Activated naive CD8-positive, alpha-beta T cell treated with anti-CD3 and anti-CD28 coated beads, Interleukin-2, amount 10 ng/mL, durations not matched to agents 7 days and 5 days (primary cell): Measurements from ENCODE around the gene ASPHD2. TPM values are rescaled to one million over a fixed set of nuclear protein-coding genes. Genes with fewer than 3 reads are reported as not detected.
A peak's percentile ranks its signal among the peaks of the same experiment; 100 is the strongest.

Experiments used
- ATAC-seq: fragments of 150-1000 bp; cut with Tn5 transposase; one replicate; pipeline ENCODE4 v1.10.0; 2021; ENCODE audit warnings: low read depth, moderate library complexity
- POLR2A ChIA-PET: fragments of 350-600 bp; sonication (Branson Sonifier 250); formaldehyde crosslinking; loops from one replicate; lab custom pipeline; 2021; ENCODE audit warnings: antibody characterized with exemption; lab: Charles Lee
- DNase-seq: peaks from one replicate; pipeline ENCODE4 v3.0.0; 2021
- H3K27ac Mint-ChIP-seq: one replicate; pipeline ENCODE4 v1.8.0; 2022; ENCODE audit warnings: mild to moderate bottlenecking, mixed read lengths
- H3K27me3 Mint-ChIP-seq: one replicate; pipeline ENCODE4 v1.8.0; 2022; ENCODE audit warnings: mild to moderate bottlenecking, moderate library complexity, mixed read lengths
- H3K36me3 Mint-ChIP-seq: one replicate; pipeline ENCODE4 v1.8.0; 2021; ENCODE audit warnings: mild to moderate bottlenecking, mixed read lengths
- H3K4me1 Mint-ChIP-seq: one replicate; pipeline ENCODE4 v1.8.0; 2021; ENCODE audit warnings: mixed read lengths
- H3K4me3 Mint-ChIP-seq: one replicate; pipeline ENCODE4 v1.8.0; 2022; ENCODE audit warnings: mild to moderate bottlenecking, moderate library complexity, mixed read lengths
- H3K9me3 Mint-ChIP-seq: one replicate; pipeline ENCODE4 v1.8.0; 2021; ENCODE audit warnings: mixed read lengths
- total RNA-seq, 2 experiments: library from RNA; stranded (reverse); gene quantifications; one replicate each; pipeline ENCODE4 v1.2.3, GENCODE V29; 2021

The ASPHD2 gene, protein sequence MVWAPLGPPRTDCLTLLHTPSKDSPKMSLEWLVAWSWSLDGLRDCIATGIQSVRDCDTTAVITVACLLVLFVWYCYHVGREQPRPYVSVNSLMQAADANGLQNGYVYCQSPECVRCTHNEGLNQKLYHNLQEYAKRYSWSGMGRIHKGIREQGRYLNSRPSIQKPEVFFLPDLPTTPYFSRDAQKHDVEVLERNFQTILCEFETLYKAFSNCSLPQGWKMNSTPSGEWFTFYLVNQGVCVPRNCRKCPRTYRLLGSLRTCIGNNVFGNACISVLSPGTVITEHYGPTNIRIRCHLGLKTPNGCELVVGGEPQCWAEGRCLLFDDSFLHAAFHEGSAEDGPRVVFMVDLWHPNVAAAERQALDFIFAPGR
- total RNA-seq: 1 to 10 TPM; 9.0 to 9.3 TPM

DNA sequence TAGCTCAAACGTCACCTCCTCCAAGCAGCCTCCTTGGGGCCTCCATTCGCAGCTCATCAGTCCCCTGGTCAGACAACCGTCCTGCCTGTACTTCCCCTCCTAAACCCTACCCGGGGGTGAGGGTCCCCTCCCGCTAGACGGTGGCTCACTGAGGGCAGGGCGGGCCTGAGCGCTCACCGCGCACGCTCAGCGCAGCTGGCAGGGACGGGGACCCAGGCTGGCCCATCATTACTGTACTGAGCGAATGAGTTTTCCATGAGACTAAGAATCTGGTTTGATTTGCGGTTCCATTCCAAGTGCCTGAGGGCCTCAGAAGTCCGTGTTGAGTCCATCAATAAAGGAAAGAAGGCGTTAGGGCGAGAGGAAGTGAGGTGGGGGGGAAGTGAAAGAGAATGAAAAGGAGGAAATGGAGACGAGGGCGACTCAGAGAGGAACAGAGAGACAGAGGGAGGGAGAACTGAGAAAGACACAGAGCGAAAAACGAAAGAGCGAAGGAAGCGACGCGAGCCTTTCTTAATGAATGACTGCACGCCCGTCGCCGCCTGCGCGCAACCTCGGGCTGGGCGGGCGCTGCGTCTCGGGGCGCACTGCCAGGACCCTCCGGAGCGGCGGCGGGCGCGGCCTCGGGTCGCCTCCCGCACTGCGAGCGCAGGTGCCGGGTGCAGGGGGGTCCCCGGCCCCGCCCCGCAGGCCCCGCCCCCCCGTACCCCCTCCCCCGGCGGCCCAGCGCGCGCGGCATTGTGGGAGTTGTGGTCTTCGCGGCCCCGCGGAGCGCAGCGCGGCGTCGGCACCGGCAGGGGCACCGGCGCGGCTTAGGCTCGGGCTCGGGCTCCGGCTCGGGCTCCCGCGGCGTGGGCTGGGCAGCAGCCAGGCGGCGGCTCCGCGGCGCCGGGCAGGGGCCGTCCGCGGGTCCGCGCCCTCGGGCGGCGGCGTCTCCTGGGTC lies at the start of gene ASPHD2:
TSS of gene ASPHD2 (plus strand) at position 746 of the 943 bp plus-strand sequence. CDS start 4,356 bp downstream, outside the sequence.
- DNase-seq (peak; percentile 87), ATAC-seq (peak; percentile 86)
- POLR2A ChIA-PET: interaction anchor here (0.7 to 2.8 kb wide), 6 partner anchors 20 to 245 kb away, joined by 3 to 22 read pairs (median 3); partner anchors contain the start of genes HPS4 and SRRD
- Mint-ChIP-seq H3K9me3 (peaks cover under 1% of the 10 kb centered on the region), H3K27me3 (peaks cover 8% of the 10 kb centered on the region), H3K27ac (peak within 1 kb of the TSS; percentile 100), H3K4me3 (peak within 1 kb of the TSS; percentile 99), H3K4me1 (peaks cover 44% of the 10 kb centered on the region), H3K36me3 (peaks cover 5% of the 10 kb centered on the region)

DNA sequence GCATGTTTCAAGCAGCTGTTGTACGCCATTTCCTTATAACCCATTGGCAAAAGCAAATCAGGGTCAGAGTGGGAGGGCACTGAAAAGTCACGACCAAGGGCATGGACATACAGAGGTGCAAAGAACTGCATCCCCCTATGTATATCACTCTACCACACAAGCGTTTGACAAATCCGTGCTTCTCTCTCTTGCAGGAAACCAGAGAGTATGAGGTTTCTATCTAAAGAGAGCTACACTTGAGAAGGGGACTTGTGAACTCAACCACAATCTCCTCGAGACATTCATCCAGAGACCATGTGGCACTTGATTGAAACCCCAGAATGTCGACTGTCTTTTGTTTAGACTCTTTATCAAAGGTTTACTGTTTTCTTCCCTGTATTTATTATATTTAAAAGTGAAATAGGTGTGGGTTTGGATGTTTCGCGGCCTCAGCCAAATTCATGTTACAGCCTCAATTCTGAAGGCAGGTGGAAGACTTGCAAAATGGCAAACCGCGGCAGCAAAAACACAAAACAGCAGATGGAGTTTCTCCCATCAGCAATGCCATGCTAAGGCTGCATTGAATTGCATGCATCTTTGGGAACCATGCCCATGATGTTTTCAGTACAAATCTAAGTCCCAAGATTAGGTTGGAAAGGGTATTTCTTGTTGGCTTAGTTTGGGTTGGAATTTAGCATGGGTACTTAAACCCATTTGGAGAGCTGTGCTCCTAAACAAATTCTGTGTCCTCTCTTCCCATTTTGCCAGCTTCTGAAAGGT lies 48.8 kb upstream of the ASPHD2 start:
- no peak overlapping the region for H3K4me3 Mint-ChIP-seq
- POLR2A ChIA-PET: no interaction called here
- no peak for DNase-seq
- H3K4me1 Mint-ChIP-seq: peaks cover 4% of the 10 kb centered on the region
- H3K9me3 Mint-ChIP-seq: peaks cover 4% of the 10 kb centered on the region
- H3K27ac Mint-ChIP-seq: no peak overlapping the region
- ATAC-seq: no peak
- no peaks in the 10 kb centered on the region for H3K36me3 Mint-ChIP-seq
- H3K27me3 Mint-ChIP-seq: peaks cover 53% of the 10 kb centered on the region

DNA sequence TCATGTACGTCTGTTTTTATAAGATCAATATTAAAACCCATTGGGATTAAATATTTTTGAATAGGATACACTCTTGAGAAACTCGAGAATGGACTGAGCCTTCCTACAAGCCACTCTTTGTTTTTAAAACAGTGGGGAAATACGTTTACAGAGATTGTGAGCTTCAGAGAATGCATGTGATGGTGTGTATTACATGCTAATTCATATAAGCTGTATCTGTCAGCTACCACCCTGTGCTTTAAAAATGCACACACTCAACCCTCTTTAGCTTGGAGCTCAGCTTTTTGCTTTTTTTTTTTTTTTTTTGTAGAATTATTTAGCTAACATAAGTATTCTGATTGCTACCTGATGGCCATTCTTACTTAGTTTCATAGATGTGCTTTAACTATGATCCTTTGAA lies 46.3 kb upstream of the ASPHD2 start:
- H3K9me3 Mint-ChIP-seq: peaks cover 4% of the 10 kb centered on the region
- no peak for DNase-seq
- no peak overlapping the region for H3K27ac Mint-ChIP-seq
- POLR2A ChIA-PET: no interaction called here
- H3K27me3 Mint-ChIP-seq: peaks cover 52% of the 10 kb centered on the region
- no peak for ATAC-seq
- H3K36me3 Mint-ChIP-seq: no peaks in the 10 kb centered on the region
- H3K4me1 Mint-ChIP-seq: no peaks in the 10 kb centered on the region
- H3K4me3 Mint-ChIP-seq: no peak overlapping the region

DNA sequence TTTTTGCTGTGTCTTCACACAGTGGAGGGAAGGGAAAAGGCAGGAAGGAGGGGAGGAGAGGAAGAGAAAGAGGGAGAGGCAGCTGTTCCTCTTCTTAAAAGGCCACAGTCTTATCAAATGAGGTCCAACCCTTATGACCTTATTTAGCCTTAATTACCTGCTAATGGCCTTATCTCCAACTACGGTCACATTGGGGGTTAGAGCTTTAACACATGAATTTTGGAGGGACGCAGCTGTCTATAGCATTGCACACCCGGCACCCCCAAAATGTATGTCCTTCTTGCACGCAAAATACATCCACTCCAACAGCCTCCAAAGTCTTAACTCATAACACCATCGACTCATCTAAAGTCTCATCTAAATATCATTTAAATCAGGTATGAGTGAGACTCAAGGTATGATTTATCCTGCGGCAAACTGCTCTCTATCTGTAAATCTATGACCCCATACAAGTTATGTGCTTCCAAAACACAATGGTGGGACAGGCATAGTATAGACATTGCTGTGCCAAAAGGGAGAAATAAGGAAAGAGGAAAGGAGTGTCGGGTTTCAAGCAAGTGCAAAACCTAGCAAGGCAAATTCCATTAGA lies 45.0 kb upstream of the ASPHD2 start:
- Mint-ChIP-seq H3K9me3 (peaks cover 2% of the 10 kb centered on the region), H3K4me3 (no peak overlapping the region), H3K4me1 (no peaks in the 10 kb centered on the region), H3K36me3 (no peaks in the 10 kb centered on the region), H3K27ac (no peak overlapping the region), H3K27me3 (peaks cover 48% of the 10 kb centered on the region)
- no peak for ATAC-seq
- POLR2A ChIA-PET: no interaction called here
- DNase-seq: no peak

DNA sequence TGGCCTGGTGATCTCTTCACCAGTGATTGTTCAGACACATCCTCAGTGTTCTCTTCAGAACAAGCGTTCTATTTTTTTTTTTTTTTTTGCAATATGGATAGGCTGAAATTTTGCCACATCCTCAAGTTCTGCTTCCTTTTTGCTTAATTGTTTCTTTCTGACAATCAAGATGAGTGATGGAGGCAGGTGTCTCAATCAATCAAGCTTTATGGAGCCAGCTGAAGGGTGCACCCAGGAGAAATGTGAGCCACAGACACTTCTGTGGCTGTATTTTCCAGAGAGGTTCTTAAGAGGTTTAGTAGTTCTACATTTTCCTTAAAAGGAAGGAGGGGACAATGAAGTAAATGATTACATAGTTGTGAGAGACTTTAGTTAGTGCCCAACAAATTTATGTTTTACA lies 43.9 kb upstream of the ASPHD2 start:
- no peaks in the 10 kb centered on the region for H3K9me3 Mint-ChIP-seq
- POLR2A ChIA-PET: no interaction called here
- no peak overlapping the region for H3K27ac Mint-ChIP-seq
- H3K36me3 Mint-ChIP-seq: no peaks in the 10 kb centered on the region
- DNase-seq: no peak
- H3K4me1 Mint-ChIP-seq: no peaks in the 10 kb centered on the region
- no peak overlapping the region for H3K4me3 Mint-ChIP-seq
- H3K27me3 Mint-ChIP-seq: peaks cover 43% of the 10 kb centered on the region
- ATAC-seq: no peak

DNA sequence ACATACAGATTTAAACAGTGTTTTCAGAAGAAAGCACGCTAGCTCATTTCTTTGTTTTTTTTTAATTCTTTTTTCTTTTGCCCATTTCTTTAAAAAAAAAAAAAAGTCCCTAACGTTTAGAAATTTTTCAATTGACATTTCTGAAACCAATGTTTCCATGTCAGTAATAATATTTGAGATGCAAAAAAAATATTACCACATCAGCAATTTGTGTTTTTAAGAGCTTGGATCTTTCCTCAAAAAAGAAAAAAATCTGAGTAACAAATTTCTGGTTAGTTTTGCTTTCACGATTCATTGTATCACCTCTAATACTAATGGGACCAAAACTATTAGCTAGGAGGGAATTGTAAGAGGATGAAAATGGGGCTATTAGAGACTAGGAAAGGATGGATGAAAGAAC lies 39.9 kb upstream of the ASPHD2 start:
- H3K9me3 Mint-ChIP-seq: no peaks in the 10 kb centered on the region
- H3K4me1 Mint-ChIP-seq: no peaks in the 10 kb centered on the region
- POLR2A ChIA-PET: interaction anchor here (0.6 kb wide), 1 partner anchor 94 kb away, joined by 3 read pairs; the partner anchor contains the start of genes HPS4 and SRRD

DNA sequence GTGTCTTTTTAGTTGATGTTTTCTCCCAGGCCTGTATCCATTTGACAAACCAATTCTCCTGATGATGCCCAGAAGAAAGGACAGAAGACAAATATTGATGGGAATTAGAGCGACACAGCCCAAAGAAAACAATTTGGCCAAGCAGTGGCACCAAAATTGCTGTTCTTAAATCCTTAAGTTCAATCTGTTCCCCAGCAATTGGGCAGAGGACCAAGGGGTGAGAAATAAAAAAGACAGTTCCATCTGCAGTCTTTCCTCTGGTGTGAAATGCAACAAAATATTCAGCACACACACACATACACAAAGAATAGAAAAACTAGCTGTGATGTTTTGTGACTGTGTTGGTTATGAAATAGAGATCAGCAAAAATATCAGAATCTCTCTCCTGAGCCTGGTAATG lies 38.0 kb upstream of the ASPHD2 start:
- H3K4me1 Mint-ChIP-seq: no peaks in the 10 kb centered on the region
- H3K27ac Mint-ChIP-seq: no peak overlapping the region
- POLR2A ChIA-PET: no interaction called here
- no peak for ATAC-seq
- peaks cover 22% of the 10 kb centered on the region for H3K27me3 Mint-ChIP-seq
- no peaks in the 10 kb centered on the region for H3K36me3 Mint-ChIP-seq
- H3K9me3 Mint-ChIP-seq: no peaks in the 10 kb centered on the region
- H3K4me3 Mint-ChIP-seq: no peak overlapping the region
- DNase-seq: no peak

More for the DNA sequence above, 39.9 kb upstream of the ASPHD2 start:
- Mint-ChIP-seq H3K27me3 (peaks cover 23% of the 10 kb centered on the region), H3K4me3 (no peak overlapping the region), H3K27ac (no peak overlapping the region), H3K36me3 (no peaks in the 10 kb centered on the region)
- DNase-seq (no peak), ATAC-seq (no peak)

DNA sequence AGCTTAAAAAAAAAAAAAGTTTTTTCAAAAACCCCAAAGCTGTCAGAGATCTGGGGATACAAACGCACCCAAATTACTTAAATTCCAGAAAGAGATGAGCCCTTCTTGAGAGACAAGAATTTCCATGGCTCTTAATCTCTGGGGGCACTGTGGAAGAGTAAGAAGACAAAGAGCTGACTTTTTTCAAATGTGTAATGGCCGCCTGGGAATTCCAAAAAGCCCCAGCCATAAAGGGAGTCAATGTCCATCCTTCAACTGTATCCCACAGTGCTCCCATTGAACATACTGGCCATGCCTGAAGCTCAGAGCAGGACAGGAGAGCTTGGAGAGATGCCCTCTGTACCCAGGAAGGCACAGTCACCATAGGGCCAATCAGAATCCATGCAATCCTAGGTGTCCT lies 37.4 kb upstream of the ASPHD2 start:
- H3K9me3 Mint-ChIP-seq: no peaks in the 10 kb centered on the region
- H3K27ac Mint-ChIP-seq: no peak overlapping the region
- H3K36me3 Mint-ChIP-seq: no peaks in the 10 kb centered on the region
- no peaks in the 10 kb centered on the region for H3K4me1 Mint-ChIP-seq
- DNase-seq (no peak), ATAC-seq (no peak)
- H3K4me3 Mint-ChIP-seq: no peak overlapping the region
- peaks cover 20% of the 10 kb centered on the region for H3K27me3 Mint-ChIP-seq
- POLR2A ChIA-PET: no interaction called here

DNA sequence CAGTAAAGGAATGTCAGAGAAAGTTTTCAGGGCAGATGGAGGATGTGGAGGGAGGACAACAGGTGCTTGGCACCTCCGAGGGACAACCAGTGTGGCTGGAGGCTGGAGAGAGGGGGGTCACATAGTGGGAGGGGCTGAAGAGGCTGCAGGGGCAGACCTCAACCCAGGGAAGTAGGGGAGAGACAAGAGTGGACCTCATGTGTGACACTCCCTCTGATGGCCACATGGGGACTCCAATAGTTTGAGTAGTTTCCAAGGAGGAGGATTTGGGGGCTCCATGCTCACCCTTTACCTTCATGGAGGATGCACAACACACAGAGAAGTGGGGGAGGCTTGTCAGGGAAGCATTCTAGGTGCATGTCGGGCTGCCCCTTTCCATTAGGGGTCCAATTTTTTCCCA lies 35.1 kb upstream of the ASPHD2 start:
- peaks cover 2% of the 10 kb centered on the region for H3K4me1 Mint-ChIP-seq
- no peak overlapping the region for H3K27ac Mint-ChIP-seq
- H3K27me3 Mint-ChIP-seq: peaks cover 18% of the 10 kb centered on the region

DNA sequence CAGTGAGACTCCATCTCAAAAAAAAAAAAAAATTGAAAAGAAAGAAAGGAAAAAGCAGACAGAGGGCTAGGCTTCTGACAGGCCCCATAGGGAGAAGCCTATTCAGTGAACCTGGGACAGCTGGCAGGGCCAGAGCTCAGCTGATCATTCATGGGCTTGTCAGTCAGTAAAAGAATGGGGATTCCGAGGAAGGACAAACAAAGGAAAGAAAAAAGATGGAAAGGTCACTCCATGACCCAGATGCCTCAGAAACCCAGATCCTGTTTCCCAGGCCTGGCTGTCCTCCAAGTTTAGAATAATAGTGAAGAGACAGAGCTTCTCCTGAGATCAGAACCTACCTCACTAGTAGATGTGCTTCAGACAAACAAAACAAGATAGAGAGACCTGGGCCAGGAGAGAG lies 34.3 kb upstream of the ASPHD2 start:
- Mint-ChIP-seq H3K27me3 (peaks cover 18% of the 10 kb centered on the region), H3K27ac (no peak overlapping the region), H3K4me1 (peaks cover 2% of the 10 kb centered on the region), H3K4me3 (no peak overlapping the region), H3K9me3 (no peaks in the 10 kb centered on the region), H3K36me3 (no peaks in the 10 kb centered on the region)
- DNase-seq (no peak), ATAC-seq (no peak)
- POLR2A ChIA-PET: no interaction called here

More for the DNA sequence above, 35.1 kb upstream of the ASPHD2 start:
- H3K4me3 Mint-ChIP-seq: no peak overlapping the region
- no peaks in the 10 kb centered on the region for H3K9me3 Mint-ChIP-seq
- DNase-seq (no peak), ATAC-seq (no peak)
- H3K36me3 Mint-ChIP-seq: no peaks in the 10 kb centered on the region
- POLR2A ChIA-PET: no interaction called here

DNA sequence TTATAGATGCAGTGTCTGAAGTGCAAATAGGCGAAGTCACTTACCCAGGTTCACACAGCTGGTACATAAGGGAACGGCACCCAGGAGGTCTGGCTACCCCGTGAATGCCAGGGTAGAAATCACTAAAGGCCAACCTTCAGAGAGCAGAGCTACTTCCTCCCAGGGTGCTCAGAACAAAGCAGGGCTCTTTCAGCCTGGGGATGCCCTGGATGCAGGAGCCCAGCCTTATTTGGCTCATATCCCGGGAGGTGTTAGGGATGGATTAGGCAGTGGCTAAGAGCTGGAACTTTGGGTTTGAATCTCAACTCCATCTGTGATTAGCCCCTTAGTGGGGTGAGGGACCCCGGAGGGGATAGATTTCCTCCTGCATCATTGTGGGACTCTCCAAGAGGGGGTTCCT lies 33.1 kb upstream of the ASPHD2 start:
- Mint-ChIP-seq H3K27ac (no peak overlapping the region), H3K9me3 (no peaks in the 10 kb centered on the region), H3K36me3 (no peaks in the 10 kb centered on the region), H3K27me3 (peaks cover 17% of the 10 kb centered on the region), H3K4me3 (no peak overlapping the region), H3K4me1 (peaks cover 2% of the 10 kb centered on the region)
- ATAC-seq (no peak), DNase-seq (no peak)
- POLR2A ChIA-PET: no interaction called here

DNA sequence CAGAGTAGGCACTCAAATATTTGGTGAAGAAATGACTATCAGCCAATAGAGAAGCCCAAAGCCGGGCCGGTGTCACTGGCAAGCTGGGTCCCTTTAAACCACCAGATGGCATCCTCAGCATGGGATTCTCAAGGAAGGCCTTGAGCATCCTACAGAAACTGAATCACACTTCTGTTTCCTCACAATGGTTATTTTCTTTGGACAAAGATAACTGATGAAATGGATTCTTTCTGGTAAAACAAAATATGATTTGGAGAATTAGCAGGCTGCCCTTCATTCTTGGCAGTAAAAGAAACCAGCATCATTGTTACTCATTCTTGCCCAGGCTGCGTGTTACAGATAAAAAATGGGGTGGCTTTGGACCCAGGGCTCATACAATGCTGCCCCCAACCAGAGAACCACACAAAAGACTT lies 30.3 kb upstream of the ASPHD2 start:
- POLR2A ChIA-PET: no interaction called here
- H3K4me1 Mint-ChIP-seq: peaks cover 4% of the 10 kb centered on the region

More for the DNA sequence above, 30.3 kb upstream of the ASPHD2 start:
- Mint-ChIP-seq H3K9me3 (no peaks in the 10 kb centered on the region), H3K4me3 (no peak overlapping the region), H3K36me3 (no peaks in the 10 kb centered on the region), H3K27me3 (peaks cover 9% of the 10 kb centered on the region), H3K27ac (no peak overlapping the region)
- ATAC-seq: peak; percentile 67
- peak; percentile 38 for DNase-seq
